Measurements from ENCODE around the gene SLC5A9.
"Not testable (repeated sequence)": the region's sequence is repeated elsewhere in the genome, so short reads cannot be mapped to it uniquely, and the experiment has no call there.

SLC5A9 gene

GRCh38 chr1:48246727-48247126 is 24.2 kb downstream of the SLC5A9 start:
- DNase-seq, result no peak

- DNase-seq, result no peak
These were observed 25.8 kb downstream of the SLC5A9 start for GRCh38 chr1:48248356-48248755.

GRCh38 chr1:48249868-48250267 is 27.4 kb downstream of the SLC5A9 start:
- no peak for DNase-seq

DNA sequence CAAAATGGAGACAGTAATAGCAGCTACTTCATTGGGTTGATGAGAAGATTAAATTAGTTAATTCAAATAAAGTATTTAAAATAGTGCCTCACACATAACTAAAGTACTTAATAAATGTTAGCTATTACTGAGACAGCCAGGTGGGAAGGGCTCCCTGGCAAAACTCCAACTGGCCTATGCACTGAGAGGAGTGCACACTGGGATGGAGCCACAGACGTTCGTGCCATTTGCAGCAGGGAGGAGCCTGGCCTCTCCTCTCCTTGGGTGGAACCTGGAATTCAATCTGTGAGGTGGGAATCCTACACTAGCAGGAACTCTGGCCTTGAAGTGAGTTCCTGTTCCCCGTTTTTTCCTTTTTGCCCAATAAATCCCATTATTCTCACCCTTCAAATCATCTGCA is 28.1 kb downstream of the SLC5A9 start:
- DNase-seq, result no peak

- no peak for DNase-seq
These were observed 28.8 kb downstream of the SLC5A9 start for GRCh38 chr1:48251323-48251722.

- DNase-seq, result no peak
These were observed 29.3 kb downstream of the SLC5A9 start for GRCh38 chr1:48251821-48252220.

DNA sequence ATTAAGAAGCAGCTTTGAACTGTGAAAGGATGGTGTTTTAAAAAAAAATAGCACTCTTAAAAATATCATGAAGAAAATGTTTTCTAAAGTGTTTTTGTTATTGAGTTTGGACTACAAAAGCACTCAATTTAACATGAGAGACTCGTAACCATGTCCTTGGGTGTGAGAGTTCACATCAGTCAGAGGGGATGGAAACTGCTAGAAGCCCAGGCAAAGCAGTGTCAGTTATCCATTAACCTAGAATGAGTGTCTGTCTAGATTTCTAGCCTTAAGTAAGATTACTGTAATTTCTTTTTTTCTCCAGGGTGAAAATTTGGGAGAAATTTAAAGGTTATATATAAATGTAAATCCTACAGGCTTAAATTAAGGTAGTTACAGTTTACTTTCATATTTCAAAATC is 31.7 kb downstream of the SLC5A9 start:
- DNase-seq, result no peak

DNA sequence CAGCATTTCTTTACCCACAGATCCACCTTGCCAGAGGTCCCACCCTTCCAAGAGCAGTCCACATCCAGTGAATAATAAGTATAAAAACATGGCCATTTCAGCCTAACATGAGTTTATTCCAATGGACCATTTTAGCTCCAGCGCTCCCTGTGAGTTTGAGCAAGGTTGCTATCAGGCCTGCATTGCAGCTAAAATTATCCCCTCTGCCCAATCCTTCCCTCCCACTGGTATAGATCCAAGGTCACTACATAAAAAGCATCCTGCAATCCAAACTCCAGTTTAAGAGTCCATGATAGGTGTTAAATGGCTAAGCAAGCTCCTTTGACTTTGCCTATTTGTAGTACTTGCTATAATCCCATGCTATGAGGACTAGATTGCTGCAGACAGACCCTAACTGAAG is 35.6 kb downstream of the SLC5A9 start:
- DNase-seq, result no peak

DNA sequence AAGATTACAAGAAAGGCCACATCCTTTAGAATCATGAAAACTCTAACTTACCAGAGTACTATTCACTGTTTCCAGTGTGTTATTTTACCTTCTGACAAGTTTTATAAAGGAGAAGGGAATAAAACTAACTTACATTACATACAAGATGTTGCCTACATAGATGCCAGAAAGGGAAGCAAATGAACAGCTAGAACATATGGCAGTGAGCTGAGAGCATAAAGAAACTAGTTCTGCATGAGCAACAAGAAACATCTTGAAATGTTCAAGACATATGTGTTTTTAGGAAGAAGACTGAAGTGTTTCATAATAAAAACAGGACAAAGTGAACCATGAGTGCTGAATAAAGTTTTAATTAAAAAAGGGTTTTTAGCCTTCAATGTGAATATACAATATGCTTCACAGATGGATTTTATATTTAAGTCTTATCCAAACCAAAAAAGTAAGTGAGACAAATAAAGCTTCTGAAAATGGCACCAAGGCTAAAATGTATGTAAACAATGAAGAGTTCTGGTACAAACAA is 39.4 kb downstream of the SLC5A9 start:
- no peak for DNase-seq

GRCh38 chr1:48263041-48263440 is 40.5 kb downstream of the SLC5A9 start:
- no peak for DNase-seq

GRCh38 chr1:48266576-48266975 is 44.1 kb downstream of the SLC5A9 start:
- no peak for DNase-seq

GRCh38 chr1:48277437-48277836 is 54.9 kb downstream of the SLC5A9 start:
- not testable (repeated sequence) for DNase-seq

DNA sequence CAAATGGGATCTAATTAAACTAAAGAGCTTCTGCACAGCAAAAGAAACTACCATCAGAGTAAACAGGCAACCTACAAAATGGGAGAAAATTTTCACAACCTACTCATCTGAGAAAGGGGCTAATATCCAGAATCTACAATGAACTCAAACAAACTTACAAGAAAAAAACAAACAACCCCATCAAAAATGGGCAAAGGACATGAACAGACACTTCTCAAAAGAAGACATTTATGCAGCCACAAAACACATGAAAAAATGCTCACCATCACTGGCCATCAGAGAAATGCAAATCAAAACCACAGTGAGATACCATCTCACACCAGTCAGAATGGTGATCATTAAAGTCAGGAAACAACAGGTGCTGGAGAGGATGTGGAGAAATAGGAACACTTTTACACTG is 59.8 kb downstream of the SLC5A9 start:
- not testable (repeated sequence) for DNase-seq

DNA sequence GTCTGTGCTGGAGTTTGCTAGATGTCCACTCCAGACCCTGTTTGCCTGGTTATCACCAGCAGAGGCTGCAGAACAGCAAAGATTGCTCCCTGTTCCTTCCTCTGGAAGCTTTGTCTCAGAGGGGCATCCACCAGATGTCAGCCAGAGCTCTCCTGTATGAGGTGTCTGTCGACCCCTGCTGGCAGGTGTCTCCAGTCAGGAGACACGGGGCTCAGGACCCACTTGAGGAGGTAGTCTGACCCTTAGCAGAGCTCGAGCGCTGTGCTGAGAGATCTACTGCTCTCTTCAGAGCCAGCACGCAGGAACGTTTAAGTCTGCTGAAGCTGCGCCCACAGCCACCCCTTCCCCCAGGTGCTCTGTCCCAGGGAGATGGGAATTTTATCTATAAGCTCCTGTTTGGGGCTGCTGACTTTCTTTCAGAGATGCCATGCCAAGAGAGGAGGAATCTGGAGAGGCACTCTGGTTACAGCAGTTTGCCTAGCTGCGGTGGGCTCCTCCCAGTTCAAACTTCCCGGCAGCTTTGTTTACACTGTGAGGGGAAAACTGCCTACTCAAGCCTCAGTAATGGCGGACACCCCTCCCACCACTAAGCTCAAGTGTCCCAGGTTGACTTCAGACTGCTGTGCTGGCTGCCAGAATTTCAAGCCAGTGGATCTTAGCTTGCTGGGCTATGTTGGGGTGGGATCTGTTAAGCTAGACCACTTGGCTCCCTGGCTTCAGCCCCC is 62.3 kb downstream of the SLC5A9 start:
- not testable (repeated sequence) for DNase-seq

- no peak for DNase-seq
These were observed 63.0 kb downstream of the SLC5A9 start for GRCh38 chr1:48285525-48285924.

GRCh38 chr1:48291421-48291820 is 68.9 kb downstream of the SLC5A9 start:
- no peak for DNase-seq

- no peak for DNase-seq
These were observed 70.2 kb downstream of the SLC5A9 start for GRCh38 chr1:48292706-48293105.

GRCh38 chr1:48294094-48294493 is 71.6 kb downstream of the SLC5A9 start:
- not testable (repeated sequence) for DNase-seq

DNA sequence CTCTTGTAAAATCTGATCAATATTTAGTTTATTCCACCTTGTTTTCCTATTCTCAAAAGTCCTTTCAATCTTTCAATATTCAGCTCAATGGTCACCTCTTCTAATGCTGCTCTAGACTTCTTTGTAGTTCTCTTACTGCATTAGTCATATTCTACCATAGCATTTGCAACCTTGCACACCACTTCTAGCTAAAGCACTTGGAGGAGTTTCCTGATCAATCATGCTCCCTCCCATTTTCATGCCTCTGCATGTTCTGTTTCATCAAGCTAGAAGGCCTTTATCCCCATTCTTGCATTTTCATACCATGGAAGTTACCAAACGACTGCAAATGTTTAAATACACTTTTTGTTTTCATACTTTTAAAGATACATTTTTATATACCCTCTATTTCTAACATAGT is 72.1 kb downstream of the SLC5A9 start:
- DNase-seq, result no peak

All from activated CD4-positive, alpha-beta T cell treated with anti-CD3 and anti-CD28 coated beads for 48 hours (primary cell).